Esophagus muscularis mucosa (tissue), 3 donors: ENCODE results near the gene DCC.

Source experiments
- CTCF ChIP-seq, 3 experiments: fragments of 200-600 bp in 2 of 3; fragments of 450-650 bp in 1 of 3; sonication (generic) in 2 of 3; IDR thresholded peaks; one replicate each; pipeline ENCODE4 v1.5.1; 2017 to 2019; ENCODE audit warnings: antibody characterized with exemption in 3 of 3, mild to moderate bottlenecking in 2 of 3, moderate library complexity in 1 of 3
- POLR2A ChIP-seq: fragments of 450-650 bp; IDR thresholded peaks from one replicate; pipeline ENCODE4 v1.6.1; 2017; ENCODE audit warnings: antibody characterized with exemption, moderate library complexity, mild to moderate bottlenecking, low read depth
- POLR2AphosphoS5 ChIP-seq, 2 donors: sonication (generic); formaldehyde crosslinking; IDR thresholded peaks; one replicate each; pipeline ENCODE4 v1.6.1; 2017; ENCODE audit warnings: antibody characterized with exemption in 2 of 2

- TF ChIP-seq CTCF (IDR thresholded peaks at IDR 0.05) (no peak), POLR2A (no peak), POLR2AphosphoS5 (IDR thresholded peaks at IDR 0.05) (no peak)
Measured at GRCh38 chr18:52746986-52747385, 407.0 kb downstream of the DCC start.
